ENCODE results near the gene PRKAG3. TPM values are rescaled to one million over a fixed set of nuclear protein-coding genes. Genes with fewer than 3 reads are reported as not detected.

The PRKAG3 gene
- total RNA-seq, 1 experiment from 2014 or later: not detected

DNA sequence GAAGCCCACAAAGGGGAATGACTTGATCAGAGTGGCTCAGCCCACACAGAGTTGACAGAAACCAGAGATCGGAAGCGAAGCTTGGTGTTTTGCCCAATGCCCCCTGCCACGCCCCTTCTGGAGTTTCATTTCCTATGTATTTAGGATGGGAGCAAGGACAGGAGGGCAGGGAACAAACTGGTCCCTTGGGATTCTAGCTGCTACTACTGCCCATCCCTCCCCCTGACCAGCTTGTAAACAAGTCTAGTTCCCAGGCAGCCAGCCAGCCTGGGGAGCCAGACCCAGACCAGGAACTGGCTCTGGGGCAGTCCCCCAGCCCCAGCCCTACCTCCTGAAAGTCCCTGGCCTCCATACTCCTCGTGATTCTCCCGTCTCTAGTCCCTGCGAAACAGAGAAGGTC lies 36.3 kb upstream of the PRKAG3 start:
- POLR2A ChIA-PET (ENCODE audit: unreplicated experiment): interaction anchor here (0.7 kb wide), 1 partner anchor 401 kb away, joined by 9 read pairs; no protein-coding TSS in a partner anchor
- Histone ChIP-seq H3K4me1 (replicated peaks; ENCODE audit: insufficient read depth) (no peaks in the 10 kb centered on the region), H3K4me3 (no peak overlapping the region), H3K27me3 (ENCODE audit: insufficient read depth, low read depth) (no peaks in the 10 kb centered on the region), H3F3A (ENCODE audit: insufficient read depth, low read depth) (no peaks in the 10 kb centered on the region), H3K9me2 (ENCODE audit: insufficient read depth) (no peaks in the 10 kb centered on the region), H3K79me2 (ENCODE audit: low read depth) (no peaks in the 10 kb centered on the region), H3K9me3 (ENCODE audit: insufficient read depth, low read depth) (no peaks in the 10 kb centered on the region), H2AFZ (no peak overlapping the region), H3K36me3 (ENCODE audit: low read depth) (no peaks in the 10 kb centered on the region), H3K4me2 (no peak overlapping the region), H4K20me1 (ENCODE audit: insufficient read depth) (no peaks in the 10 kb centered on the region), H3K27ac (no peak overlapping the region)
- no TSS peak for BruUV-seq (replicated peaks)
- intact Hi-C loops (cut with micrococcal nuclease; ENCODE audit: unreplicated experiment): no loop called here
- no peak for TF ChIP-seq EZH2 (IDR thresholded peaks at IDR 0.05; ENCODE audit: low read depth)
- TF ChIP-seq, protein P1, sequence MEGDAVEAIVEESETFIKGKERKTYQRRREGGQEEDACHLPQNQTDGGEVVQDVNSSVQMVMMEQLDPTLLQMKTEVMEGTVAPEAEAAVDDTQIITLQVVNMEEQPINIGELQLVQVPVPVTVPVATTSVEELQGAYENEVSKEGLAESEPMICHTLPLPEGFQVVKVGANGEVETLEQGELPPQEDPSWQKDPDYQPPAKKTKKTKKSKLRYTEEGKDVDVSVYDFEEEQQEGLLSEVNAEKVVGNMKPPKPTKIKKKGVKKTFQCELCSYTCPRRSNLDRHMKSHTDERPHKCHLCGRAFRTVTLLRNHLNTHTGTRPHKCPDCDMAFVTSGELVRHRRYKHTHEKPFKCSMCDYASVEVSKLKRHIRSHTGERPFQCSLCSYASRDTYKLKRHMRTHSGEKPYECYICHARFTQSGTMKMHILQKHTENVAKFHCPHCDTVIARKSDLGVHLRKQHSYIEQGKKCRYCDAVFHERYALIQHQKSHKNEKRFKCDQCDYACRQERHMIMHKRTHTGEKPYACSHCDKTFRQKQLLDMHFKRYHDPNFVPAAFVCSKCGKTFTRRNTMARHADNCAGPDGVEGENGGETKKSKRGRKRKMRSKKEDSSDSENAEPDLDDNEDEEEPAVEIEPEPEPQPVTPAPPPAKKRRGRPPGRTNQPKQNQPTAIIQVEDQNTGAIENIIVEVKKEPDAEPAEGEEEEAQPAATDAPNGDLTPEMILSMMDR (conservative IDR thresholded peaks at IDR 0.05): no peak
- DNase-seq: no peak
- CTCF ChIA-PET: no interaction called here

DNA sequence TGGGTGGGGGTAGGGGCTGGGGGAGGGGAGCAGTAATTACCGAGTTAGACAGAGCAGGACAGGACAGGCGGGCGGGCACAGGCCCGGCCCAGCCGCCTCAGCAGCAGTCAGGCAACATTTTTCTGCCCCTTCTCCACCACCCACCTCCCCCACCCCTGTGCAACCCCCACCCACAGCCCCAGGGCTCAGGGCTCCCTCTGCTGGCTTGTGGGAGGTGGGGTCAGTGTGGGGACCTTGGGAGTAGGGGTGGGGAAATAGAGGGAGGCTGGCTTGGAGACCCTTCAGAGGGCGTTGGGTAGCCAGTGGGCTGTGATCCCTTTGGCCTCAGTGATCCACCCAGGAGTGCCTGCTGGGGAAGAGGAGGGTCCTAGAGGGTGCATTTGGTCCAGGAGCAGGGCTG lies 34.4 kb upstream of the PRKAG3 start:
- Histone ChIP-seq H3K79me2 (ENCODE audit: low read depth) (no peaks in the 10 kb centered on the region), H3K27me3 (ENCODE audit: insufficient read depth, low read depth) (no peaks in the 10 kb centered on the region), H2AFZ (no peak overlapping the region), H3F3A (ENCODE audit: insufficient read depth, low read depth) (no peaks in the 10 kb centered on the region), H4K20me1 (ENCODE audit: insufficient read depth) (no peaks in the 10 kb centered on the region), H3K36me3 (ENCODE audit: low read depth) (no peaks in the 10 kb centered on the region), H3K4me2 (no peak overlapping the region), H3K4me1 (replicated peaks; ENCODE audit: insufficient read depth) (no peaks in the 10 kb centered on the region), H3K9me2 (ENCODE audit: insufficient read depth) (no peaks in the 10 kb centered on the region), H3K4me3 (no peak overlapping the region), H3K9me3 (ENCODE audit: insufficient read depth, low read depth) (no peaks in the 10 kb centered on the region), H3K27ac (no peak overlapping the region)
- BruUV-seq (replicated peaks): no TSS peak
- TF ChIP-seq EZH2 (IDR thresholded peaks at IDR 0.05; ENCODE audit: low read depth): no peak
- TF ChIP-seq, protein P1 (conservative IDR thresholded peaks at IDR 0.05): no peak
- intact Hi-C loops (cut with micrococcal nuclease; ENCODE audit: unreplicated experiment): no loop called here
- POLR2A ChIA-PET (ENCODE audit: unreplicated experiment): no interaction called here
- CTCF ChIA-PET: no interaction called here
- DNase-seq: no peak

DNA sequence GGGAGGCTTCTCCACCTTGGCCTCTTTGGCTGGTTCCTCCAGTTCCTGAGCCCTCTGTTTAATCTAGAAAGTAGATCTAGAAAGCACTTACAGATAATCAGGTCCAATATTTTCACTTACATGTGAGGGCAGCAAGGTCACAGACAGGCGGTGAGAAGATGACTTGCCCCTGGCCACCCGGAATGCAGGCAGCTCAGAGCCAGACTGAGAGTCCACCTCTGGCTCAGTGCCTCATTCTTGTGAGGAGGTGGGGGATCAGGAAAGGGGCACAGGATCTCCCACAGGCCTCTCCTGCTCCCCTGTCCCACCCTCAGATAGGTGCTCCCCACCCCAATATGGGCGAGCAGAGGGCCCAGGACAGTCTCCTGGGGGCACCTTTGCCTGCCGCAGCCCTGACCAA lies 33.8 kb upstream of the PRKAG3 start:
- no peak for DNase-seq
- ChIA-PET POLR2A (ENCODE audit: unreplicated experiment) (no interaction called here), CTCF (no interaction called here)
- Histone ChIP-seq H3F3A (ENCODE audit: insufficient read depth, low read depth) (no peaks in the 10 kb centered on the region), H3K79me2 (ENCODE audit: low read depth) (no peaks in the 10 kb centered on the region), H4K20me1 (ENCODE audit: insufficient read depth) (no peaks in the 10 kb centered on the region), H3K27me3 (ENCODE audit: insufficient read depth, low read depth) (peaks cover under 1% of the 10 kb centered on the region; the same call in 1 of the 2 replicates), H2AFZ (no peak overlapping the region), H3K4me1 (replicated peaks; ENCODE audit: insufficient read depth) (no peaks in the 10 kb centered on the region), H3K4me2 (no peak overlapping the region), H3K4me3 (no peak overlapping the region), H3K36me3 (ENCODE audit: low read depth) (no peaks in the 10 kb centered on the region), H3K9me3 (ENCODE audit: insufficient read depth, low read depth) (no peaks in the 10 kb centered on the region), H3K27ac (no peak overlapping the region), H3K9me2 (ENCODE audit: insufficient read depth) (no peaks in the 10 kb centered on the region)
- BruUV-seq (replicated peaks): no TSS peak
- no peak for TF ChIP-seq EZH2 (IDR thresholded peaks at IDR 0.05; ENCODE audit: low read depth)
- intact Hi-C loops (cut with micrococcal nuclease; ENCODE audit: unreplicated experiment): no loop called here

DNA sequence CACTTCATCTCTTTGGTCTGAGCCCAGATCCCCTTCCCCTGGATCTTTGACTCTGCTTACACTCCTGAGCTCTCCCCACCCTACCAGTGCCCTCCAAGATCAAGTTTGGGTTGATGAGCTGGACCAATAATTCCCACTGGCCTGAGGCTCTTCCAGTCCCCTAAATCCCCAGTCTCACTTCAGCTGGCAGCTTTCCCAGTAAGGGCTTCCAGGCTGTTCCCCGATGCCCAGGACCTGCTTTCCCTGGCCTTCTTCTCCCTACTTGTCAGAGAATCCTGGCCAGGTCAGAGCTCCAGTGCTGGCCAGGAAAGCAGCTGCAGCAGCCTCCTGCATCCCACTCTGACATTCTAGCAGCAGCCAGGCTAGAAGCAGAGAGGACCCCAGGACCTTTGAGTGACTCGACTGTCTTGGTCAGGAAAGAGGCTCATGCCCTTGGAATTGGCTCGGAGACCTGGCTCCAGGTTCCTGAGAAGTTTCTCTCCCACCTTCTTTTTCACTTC lies 31.5 kb upstream of the PRKAG3 start:
- no peaks in the 10 kb centered on the region for H3K9me2 ChIP-seq (ENCODE audit: insufficient read depth)
- H2AFZ ChIP-seq: no peak overlapping the region
- 0 out of 2 replicates have a peak, but pooled peaks cover 4% of the 10 kb centered on the region for H3K4me1 ChIP-seq (replicated peaks; ENCODE audit: insufficient read depth)
- H3K4me3 ChIP-seq: no peak overlapping the region
- H3K36me3 ChIP-seq (ENCODE audit: low read depth): no peaks in the 10 kb centered on the region
- TF ChIP-seq, protein P1 (conservative IDR thresholded peaks at IDR 0.05): no peak
- no peak for TF ChIP-seq EZH2 (IDR thresholded peaks at IDR 0.05; ENCODE audit: low read depth)
- BruUV-seq (replicated peaks): no TSS peak
- no peak for DNase-seq
- ChIA-PET CTCF (no interaction called here), POLR2A (ENCODE audit: unreplicated experiment) (no interaction called here)
- H3F3A ChIP-seq (ENCODE audit: insufficient read depth, low read depth): 0 out of 2 replicates have a peak, but pooled peaks cover 5% of the 10 kb centered on the region
- H3K79me2 ChIP-seq (ENCODE audit: low read depth): 0 out of 2 replicates have a peak, but pooled peaks cover 3% of the 10 kb centered on the region
- no peaks in the 10 kb centered on the region for H4K20me1 ChIP-seq (ENCODE audit: insufficient read depth)
- no peaks in the 10 kb centered on the region for H3K9me3 ChIP-seq (ENCODE audit: insufficient read depth, low read depth)
- intact Hi-C loops (cut with micrococcal nuclease; ENCODE audit: unreplicated experiment): no loop called here
- no peak overlapping the region for H3K4me2 ChIP-seq
- peaks cover 13% of the 10 kb centered on the region; the same call in 1 of the 2 replicates for H3K27me3 ChIP-seq (ENCODE audit: insufficient read depth, low read depth)
- H3K27ac ChIP-seq: no peak overlapping the region
